ENCODE data around the gene CYGB.
"Not testable (repeated sequence)": the region's sequence is repeated elsewhere in the genome, so short reads cannot be mapped to it uniquely, and the experiment has no call there.

The CYGB gene

DNA sequence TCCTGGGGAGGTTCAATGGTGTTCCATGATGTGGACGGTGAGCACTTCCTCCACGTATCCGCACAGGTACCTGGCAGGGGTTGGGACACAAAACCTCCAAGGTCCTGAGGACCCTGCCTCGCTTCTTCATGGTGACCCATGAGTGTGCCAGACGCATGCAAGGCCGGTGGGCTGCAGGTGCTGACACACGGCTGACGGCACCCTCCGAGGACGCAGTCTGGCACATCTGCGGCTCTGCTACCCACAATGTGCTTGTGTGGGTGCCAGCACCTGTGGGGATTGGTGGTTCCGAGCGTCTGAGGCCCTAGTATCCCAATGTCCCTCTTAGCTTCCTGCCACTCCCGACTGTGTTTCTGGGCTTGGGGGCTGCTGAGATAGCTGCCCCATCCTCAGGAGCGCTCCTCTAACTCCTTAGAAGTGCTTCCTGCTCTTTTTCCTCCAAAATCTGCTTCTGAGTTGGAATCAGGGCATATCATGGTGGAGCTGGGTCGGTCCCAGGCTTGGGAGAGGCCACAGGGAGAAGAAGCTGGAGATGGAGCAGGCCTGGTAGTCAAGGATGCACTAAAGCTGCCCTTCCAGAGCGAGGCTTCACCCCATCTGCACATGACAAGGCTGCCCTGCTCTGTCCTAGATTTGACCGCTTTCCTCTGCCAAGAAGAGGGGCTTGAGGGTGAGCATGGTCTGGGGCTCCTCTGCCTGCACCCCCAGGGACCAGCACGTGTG is 1.6 kb downstream of the CYGB start:
- no peak for DNase-seq

DNA sequence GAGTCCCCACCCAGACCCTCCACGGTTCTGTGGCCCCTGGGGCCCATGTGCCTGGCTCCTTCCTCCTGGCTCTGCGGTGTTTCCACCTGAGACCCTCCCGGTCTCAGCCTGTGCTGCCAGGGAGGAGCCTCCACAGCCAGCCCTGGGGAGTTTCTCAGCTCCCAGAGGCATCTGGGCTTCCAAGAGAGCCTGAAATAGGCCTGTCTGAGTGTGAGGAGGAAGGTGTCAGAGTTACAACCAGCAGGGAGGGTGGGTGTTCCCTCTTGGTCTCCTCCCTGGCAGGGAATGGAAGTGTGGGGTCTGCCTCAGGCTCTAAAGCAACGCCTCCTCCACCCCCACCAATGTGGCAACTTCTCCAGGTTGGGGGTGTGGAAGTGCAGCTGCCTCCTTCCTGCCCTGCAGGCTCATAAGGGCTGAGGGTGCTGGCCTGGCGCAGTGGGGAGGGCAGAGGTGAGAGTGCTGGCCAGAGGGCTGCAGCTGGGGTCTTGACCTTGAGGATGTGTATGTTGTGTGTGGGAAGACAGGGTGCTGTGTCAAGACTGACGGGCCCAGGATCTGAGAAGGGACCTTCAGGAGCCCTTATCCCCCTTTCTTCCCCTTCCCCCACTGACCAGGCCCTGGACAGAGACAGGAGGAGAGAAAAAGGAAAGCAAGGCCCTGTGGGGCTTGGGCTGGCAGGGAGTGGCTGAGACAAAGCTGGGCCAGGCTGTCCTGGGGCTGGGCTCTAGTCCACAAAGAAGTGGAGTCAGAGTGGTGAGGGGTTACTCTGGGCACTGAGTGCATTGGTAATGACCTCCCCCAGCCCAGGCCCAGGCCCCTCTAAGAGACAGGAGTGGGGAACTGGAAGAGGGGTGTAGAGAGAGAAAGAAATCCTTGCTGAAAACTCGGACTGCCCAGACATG is 2.4 kb downstream of the CYGB start:
- DNase-seq, result no peak

DNA sequence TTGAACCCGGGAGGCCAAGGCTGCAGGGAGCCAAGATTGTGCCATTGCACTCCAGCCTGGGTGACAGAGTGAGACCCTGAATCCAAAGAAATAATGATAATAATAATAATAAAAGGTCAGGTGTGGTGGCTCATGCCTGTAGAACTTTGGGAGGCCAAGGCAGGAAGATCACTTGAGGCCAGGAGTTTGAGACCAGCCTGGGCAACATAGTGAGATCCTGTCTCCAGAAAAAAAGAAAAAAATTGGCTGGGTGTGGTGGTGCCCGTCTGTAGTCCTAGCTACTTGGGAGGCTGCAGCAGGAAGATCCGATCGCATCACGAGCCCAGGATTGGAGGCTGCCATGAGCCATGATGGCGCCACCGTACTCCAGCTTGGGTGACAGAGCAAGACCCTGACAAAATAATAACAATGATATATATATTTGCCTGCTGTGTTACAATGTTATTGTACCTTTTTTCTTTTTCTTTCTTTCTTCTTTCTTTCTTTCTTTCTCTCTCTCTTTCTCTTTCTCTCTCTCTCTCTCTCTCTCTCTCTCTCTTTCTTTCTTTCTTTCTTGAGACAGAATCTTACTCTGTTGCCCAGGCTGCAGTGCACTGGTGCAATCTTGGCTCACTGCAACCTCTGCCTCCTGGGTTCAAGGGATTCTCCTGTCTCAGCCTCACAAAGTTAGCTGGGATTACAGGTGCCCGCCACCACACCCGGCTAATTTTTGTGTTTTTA is 3.7 kb downstream of the CYGB start:
- not testable (repeated sequence) for DNase-seq

DNA sequence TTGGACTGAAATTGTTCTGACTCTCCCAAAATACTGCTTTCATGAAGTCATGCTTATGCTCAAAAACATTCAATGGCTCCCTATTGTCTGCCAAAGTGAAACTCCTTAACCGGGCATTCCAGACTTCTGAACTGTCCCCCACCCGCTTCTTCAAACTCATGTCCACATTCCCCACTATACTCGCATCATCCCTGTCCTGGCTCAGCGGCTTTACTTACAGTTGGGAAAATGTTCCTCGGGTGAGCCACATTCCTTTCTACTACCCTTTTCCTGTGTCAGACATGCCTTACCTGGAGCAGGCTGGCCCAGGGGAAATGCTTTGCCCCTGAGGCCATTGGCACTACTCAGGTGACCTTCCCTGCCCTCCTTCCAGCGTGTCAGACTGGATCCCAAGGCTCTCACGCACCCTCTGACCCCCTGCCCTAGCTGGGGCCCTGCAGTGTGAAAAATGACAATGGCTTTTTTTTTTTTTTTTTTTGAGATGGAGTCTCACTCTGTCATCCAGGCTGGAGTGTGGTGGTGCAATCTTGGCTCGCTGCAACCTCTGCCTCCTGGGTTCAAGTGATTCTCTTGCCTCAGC is 5.3 kb downstream of the CYGB start:
- peak; percentile 33 for DNase-seq

DNA sequence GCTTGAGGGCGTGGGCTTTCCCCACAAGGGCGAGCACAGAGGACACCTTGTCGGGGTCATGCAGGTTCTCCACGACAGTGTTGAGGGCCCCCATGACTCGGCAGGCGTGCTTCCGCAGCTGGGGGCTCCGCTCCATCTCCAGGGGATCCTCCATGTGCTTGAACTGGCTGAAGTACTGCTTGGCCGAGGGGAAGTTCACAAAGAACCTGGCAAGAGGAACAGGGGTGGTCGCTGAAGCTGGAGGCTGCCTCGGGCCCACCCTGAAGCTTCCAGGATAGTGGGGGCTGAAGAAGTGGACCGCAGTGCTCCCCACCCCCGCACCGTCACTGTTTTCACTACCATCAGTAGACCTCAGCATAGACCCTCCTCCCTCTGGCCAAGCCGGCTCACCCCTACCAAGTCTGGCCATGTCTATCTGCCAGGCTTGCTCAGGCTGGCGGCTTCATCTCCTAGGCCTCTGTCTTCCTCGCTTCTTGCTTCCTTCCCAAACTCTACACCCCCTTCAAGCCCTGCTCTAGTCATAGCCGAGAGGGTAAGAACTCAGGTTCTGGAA is 5.9 kb downstream of the CYGB start:
- DNase-seq, result no peak

DNA sequence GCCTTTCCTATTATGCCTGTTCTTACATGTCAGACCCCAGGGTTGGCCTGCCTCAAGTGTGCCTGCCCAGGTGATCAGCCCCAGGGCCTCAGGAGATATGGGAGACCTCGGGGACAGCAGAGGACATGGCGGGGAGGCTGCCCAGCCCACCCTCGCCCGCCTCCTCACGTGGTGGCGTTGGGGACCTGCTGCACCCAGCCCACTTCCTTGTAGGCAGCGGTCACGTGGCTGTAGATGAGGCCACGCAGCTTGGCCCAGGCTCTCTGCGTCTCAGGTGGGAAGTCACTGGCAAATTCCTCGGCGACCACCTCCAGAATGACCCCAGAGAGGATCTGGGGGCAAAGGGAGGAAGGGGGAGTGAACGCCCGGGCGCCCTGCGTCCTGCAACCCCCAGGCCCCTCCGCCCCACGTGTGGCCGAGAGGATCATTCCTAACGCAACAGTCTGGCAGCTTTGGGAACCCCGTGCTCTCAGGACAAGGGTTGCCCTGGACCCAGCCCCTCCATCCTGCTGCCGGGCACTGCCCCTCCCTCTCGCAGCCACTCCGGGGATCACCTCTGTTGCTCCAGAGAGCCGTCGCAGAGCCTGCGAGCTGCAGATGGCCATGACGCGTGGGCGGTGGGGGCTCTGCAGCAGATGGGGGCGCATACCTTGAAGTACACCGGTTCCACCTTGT is 6.6 kb downstream of the CYGB start:
- no peak for DNase-seq

DNA sequence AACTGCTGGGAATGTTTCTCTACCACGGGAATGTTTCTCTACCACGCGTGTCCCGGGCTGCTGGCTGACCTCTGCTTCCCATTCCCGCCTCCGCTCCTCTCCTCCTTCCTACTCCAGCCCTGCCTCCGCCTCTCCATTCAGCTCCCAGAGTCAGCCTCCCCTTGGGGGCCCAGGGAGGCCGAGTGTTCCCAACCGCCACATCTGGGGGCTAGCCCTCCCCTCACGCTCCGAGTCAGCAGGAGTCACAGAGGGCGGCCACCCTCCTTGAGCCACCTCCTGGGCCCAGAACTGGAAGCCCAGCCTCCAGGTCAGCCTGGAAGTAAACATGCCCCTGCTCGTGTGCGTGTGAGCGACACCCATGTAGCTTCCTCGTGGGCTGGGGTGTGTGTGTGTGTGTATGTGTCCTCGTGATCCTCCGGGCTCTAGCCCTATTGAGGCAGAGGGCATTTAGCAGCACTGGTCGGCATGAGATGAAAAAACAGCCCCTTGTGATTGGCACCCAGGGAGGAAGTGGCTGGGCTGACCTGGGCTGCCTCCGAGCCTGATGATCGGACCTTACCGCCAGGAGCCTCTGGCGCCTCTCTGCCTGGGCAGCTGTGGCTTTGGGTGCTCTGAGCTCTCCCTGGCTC is 7.3 kb downstream of the CYGB start:
- DNase-seq, result no peak

DNA sequence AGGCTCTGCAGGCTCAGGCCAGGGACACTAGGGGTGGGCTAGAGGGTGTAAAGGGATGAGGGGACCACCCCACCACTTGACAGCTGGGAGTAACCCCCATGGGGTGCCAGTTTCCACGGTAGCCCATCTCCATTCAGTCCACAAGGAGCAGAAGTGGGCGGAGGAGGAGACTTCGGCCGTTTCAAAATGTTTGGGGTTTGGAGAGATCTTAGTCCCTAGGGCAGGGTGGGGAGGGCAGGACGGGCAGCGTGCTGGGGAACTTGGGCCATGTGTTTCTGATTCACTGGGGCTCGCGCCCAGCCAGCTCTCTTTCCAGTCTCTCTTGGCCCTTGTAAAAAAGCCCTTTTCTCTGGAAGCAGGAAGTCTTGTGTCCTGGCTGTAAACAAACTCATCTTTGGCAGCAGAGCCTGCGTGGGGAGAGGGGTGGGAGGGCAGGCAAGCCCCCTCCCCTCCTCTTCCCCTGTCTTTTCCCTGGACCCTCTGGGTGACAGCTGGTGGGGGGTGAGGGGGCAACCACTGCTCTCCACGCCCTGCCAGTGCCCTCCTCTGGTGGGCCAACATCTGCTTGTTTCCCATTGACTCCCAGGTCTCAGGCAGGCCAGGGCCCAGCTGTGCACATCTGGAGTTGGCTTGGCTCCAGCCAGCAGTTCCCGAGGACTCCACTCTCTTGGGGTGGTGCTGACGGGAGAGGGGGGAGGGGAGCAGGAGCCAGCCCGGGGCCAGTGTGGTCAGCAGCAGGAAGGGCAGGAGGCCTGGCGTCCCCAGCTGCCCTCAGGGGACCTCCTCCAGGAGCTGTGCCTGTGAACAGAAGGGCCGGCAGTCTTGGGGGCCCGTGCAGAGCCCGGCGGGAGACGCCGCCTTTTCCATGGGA is 8.1 kb downstream of the CYGB start:
- DNase-seq, result peak; percentile 72

DNA sequence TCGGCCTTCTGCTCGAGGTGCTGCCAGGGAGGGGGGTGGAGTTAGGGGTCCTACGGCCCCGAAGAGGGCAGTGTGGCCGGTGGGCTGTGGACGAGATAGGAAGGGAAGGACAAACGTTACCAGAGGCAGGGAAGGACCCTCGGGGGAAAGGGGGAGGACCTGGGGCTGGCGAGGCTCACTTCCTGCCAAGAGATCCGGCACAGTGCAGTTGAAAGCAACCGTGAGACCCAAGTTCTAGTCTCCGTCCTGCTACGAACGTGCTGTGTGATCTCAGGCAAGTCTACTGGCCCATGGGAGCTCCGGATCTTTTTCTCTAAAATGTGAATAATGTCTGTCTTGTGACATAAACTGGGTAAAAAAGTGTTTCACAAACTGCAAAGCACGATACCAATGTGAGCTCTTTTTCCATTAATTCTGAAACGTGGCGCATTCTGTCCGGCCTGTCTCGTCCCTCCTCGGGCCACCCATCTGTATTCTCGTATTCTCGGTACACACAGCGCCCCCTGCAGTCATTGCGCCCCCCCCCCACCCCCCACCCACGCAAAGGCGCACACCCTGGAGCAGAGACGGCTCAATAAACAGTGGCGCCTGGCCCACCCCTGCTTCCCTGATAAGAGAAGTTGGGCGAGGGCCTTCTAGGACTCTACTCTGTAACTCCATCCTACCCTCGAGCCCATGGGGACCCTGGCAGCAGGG is 8.8 kb downstream of the CYGB start:
- DNase-seq, result no peak

DNA sequence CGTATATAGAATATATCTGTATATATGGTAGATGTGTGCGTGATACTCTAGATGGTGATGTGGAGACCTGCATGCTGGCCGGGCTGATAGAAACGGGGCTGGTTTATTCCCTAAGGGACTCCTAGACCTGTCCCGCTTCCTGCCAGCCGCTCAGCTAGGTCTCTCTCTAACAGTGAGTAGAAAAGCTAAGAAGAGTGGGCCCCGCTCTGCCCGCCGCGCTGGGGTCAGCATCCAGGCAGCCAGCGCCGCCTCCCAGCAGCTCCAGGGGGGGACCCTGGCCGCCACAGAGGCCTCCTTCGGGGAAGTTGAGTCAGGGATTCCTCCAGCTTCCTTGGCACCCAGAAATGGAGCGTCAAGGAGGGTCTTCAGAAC is 9.4 kb downstream of the CYGB start:
- DNase-seq, result no peak

DNA sequence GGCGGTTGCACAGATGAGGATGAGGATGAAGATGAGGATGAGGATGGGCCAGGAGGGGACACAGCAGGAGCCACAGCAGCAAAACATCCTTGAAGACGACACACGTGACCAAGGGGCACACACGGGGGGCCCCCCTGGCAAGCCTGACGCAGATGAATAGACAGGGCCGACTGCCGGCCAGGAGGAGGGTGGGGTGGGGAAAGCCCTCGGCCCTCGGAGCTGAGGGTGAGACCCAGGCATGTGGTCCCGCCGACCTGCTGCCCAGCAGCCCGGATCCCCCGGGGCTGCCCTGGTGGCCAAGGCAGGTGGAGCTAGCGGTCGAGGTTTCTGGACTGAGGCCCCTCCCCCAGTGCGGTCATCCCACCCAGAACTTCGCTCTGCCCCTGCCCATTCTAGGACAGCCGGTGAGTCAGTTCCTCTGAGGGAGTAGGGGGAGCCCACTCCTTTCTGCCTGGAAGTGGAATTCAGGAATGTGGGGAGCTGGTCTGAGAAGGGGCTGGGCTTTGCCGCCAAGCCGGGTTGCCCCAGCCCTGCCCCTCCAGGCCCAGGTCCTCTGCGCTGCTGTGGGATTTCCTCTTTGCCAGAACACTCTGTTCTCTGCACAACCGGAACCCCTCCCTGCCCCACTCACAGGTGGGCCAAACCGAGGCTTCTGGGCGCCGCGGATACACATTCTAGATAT is 9.9 kb downstream of the CYGB start:
- DNase-seq, result peak; percentile 73

DNA sequence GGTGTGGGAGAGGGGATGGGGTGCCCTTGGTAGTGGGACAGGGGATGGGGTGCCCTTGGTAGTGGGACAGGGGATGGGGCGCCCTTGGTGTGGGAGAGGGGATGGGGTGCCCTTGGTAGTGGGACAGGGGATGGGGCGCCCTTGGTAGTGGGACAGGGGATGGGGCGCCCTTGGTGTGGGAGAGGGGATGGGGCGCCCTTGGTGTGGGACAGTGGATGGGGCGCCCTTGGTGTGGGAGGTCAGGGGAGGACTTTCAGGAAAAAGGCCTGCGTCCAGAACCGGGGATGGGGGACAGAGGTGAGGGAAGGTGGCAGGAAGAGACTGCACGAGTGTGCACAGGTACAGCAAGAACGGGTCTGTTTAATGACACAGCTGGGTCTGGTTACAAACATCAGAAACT is 10.5 kb downstream of the CYGB start:
- not testable (repeated sequence) for DNase-seq

DNA sequence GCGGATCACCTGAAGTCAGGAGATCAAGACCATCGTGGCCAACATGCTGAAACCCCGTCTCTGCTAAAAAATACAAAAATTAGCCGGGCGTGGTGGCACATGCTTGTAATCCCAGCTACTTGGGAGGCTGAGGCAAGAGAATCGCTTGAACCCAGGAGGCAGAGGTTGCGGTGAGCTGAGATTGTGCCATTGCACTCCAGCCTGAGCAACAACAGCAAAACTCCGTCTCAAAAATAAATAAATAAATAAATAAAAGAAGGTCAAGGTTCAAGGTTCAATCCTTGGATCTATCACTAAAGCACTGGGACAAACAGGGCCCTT is 12.0 kb downstream of the CYGB start:
- not testable (repeated sequence) for DNase-seq

DNA sequence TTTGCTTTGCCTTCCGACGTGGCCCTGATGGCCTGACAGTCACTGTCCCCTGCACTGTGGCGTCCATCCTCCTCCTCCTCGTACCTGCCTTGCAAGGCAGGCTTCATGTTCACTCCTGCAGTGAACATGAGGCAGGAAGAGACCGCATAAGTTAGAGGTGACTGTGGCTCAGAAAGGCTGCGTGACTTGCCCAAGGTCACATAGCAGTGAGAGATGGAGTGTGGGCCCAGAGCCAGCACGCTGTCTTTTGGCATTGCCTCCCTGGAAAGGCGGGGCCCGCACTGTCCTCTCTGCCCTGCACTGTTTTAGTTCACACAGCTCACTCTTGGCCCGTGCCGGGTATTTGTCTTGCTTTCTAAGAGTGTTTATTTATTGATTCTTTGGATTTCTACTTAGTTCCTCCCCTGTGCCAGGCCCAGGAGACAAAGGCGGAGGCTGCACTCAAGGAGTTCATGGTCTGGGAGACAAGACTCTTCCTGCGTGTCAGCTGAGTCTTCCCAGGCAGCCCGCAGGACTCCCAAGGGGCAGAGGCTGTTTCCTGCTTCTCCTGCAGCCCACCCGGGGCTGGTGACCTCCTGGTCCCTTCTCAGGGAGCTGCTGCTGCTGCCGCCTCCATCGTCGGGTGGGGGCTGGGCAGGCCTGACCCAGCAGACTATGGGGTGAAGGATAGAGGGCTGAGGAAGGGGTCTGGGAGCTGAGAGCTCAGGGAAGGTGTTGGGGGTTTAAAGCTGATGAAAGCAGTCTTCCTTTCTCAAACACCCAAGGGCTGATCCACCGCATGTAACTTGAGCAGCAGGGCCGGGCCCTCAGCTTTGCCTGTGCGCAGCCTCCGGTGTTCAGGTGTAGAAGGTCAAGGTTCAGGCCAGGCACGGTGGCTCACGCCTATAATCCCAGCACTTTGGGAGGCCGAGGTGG is 12.7 kb downstream of the CYGB start:
- peak; percentile 38 for DNase-seq

DNA sequence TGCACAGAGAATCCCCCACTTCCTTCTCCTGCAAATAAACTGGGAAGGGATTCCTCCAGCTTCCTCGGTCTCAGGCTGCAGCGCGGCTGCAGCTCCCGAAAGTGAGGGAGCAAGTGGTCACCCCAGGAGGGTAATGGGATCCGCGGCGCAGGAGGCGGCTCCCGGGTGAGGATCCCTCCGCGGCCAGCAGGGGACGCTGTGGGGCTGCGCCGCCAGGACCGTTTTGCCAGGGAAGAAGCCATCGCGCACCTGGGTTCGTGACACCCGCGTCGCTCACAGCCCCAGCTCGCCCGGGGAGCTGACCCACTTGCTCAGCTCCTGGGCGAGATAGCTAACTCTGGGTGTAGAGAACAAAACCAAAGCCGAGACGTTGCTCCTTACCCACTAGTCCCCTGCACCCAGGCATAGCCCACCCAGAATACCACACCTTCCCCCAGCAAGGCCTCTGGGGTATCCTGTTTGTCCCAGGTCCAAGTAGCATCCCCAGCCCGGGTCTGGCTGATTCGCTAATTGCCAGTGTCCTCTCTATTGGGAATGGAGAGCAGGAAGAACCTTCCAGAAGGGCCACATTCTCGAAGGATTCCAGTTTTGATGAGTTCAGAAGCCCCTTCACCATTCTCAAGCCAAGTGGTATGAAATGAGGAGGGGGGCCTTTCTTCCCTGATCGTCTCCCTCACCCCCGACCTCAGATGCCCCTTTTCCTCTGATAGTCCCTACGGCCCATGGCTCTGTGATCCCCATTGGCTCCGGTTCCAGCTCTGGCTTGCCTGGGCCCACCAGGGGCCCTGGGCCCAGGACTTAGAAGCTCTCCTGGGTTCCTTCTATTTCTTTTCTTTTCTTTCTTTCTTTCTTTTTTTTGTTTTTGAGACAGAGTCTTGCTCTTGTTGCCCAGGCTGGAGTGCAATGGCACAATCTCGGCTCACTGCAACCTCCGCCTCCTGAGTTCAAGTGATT is 14.1 kb downstream of the CYGB start:
- DNase-seq, result peak; percentile 53

DNA sequence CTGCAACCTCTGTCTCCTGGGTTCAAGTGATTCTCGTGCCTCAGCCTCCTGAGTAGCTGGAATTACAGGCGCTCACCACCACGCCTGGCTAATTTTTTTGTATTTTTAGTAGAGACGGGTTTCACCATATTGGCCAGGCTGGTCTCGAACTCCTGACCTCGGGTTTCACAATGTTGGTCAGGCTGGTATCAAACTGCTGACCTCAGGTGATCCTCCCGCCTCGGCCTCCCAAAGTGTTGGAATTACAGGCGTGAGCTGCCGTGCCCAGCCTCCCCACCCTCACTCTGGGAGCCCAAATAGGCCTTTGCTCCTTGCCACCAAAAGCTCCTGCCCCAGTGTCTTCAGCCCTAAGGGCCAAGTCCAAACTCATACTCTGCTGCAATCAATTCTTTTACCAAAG is 15.8 kb downstream of the CYGB start:
- DNase-seq, result not testable (repeated sequence)

DNA sequence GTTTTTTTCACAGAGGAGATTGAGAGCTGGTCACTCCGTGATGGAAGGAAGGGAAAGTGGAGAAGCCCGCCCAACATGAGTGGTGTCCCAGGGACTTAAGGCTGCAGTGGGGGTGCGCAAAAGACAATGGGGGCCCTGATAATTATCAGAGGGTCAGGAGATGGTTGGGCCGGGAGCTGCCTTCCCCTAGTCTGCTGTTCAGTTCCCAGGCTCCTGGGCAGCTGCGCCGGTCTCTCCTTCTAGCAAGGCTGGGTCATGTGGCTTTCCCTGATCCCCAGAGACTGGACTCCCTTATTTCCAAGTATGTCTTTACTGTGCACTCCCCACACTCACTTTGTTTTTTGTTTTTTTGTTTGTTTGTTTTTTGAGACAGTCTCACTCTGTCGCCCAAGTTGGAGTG is 16.2 kb downstream of the CYGB start:
- no peak for DNase-seq

All from fibroblast of skin of right biceps (primary cell).